Suppressor macrophage (primary cell): ENCODE measurements around the gene KRTAP5-11.
"Not testable (repeated sequence)": the region's sequence is repeated elsewhere in the genome, so short reads cannot be mapped to it uniquely, and the experiment has no call there.

ENCODE experiments used
- DNase-seq, 4 experiments: peaks; one replicate each; pipeline ENCODE4 v3.0.0-alpha.2; 2020 to 2022

The KRTAP5-11 gene

GRCh38 chr11:71555508-71555907 is 27.2 kb downstream of the KRTAP5-11 start:
- no peak for DNase-seq

DNA sequence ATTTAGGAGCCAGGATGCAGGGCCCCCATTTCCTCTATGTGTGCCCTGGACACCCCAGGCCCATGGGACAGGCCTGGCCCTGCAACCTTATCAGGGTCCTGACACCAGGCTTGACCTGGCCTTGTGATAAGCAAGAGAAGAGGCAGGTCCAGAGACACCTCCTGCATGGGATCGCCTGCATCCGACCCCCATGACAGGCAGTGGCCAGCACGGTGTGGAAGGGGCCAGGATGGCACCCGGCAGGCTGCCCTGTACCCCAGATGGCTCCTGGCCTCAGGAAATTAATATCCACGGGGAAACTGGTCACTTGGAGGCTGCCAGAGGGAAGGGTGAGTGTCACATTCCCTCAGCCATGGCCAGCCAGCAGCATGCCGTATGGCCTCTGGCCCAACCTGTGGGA is 27.7 kb downstream of the KRTAP5-11 start:
- no peak for DNase-seq

DNA sequence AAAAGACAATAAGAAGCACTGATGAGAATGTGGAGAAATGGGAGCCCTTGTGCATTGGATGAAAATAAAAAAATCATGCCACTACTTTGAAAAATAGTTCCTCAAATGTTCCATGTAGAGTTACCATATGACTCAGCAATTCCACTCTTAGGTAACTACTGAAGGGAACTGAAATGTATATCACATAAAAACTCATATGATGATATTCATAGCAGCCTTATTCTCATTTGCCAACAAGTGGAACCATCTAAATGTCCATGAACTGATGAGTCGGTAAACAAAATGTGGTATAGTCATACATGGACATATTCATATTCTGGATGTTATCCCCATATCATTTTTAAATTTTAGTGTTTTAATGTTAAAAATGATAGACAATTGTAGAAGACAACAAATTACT is 31.0 kb downstream of the KRTAP5-11 start:
- peak; percentile 14 to 80 (median 50) for DNase-seq

DNA sequence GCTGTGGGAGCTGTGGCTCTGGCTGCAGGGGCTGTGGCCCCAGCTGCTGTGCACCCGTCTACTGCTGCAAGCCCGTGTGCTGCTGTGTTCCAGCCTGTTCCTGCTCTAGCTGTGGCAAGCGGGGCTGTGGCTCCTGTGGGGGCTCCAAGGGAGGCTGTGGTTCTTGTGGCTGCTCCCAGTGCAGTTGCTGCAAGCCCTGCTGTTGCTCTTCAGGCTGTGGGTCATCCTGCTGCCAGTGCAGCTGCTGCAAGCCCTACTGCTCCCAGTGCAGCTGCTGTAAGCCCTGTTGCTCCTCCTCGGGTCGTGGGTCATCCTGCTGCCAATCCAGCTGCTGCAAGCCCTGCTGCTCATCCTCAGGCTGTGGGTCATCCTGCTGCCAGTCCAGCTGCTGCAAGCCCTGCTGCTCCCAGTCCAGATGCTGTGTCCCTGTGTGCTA is 33.9 kb downstream of the KRTAP5-11 start:
- no peak for DNase-seq

GRCh38 chr11:71548120-71548519 is 34.6 kb downstream of the KRTAP5-11 start, which contains the start of gene KRTAP5-9:
TSS of gene KRTAP5-9 (plus strand) at chr11:71548420. CDS start at chr11:71548658, 238 bp downstream.
- no peak for DNase-seq

DNA sequence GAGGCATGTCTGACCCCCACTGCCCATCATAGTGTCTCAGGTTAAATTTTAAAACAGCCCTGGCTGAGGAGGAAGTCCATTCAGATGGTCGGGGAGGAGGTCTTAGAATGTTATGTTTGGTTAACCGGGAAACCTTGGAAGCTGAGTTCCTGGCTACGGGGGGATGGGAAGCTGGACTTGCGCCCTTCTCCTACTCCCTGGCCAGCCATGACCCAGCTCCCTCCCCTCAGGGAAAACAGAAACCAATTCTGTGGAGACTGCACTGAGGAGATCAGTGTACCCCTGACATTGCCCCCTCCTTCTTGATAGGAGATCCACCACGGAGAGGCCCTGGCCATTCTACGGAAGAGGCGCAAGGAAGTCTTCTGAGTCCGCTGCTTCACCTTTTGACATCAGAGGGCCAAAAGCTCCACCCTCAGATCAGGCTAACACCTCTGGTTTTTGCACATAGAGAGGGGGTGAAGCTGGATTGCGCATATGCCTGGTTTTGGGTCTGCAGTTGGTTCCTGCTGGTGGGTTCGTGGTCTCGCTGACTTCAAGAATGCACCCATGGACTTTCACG is 37.2 kb downstream of the KRTAP5-11 start:
- DNase-seq: no peak

DNA sequence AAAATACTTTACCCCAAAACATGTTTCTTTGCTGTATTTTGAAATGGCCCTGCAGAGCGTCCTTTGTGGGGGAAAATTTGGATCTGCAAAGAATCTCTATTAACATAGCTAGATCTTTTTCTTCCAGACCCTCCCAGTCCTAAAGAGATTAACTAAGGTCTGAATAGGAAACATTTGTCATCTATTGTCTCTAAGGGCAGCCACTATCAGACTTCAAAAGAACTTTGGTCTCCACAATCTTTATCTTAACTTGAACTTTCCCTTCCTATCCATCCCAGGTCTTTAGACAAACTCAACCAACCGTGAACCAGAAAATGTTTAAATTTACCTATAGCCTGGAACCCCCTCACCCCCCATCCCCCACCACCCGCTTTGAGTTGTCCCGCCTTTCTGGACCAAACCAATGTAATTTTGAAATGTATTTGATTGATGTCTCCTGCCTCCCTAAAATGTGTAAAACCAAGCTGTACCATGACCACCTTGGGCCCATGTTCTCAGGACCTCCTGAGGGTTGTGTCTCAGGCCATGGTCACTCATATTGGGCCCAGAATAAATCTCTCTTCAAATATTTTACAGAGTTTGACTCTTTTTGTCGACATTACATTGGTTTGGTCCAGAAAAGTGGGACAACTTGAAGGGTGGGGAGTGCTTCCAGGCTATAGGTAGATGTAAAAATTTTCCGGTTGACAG is 38.0 kb downstream of the KRTAP5-11 start:
- no peak for DNase-seq

- DNase-seq: peak; percentile 55 to 89 (median 78)
These were observed 38.8 kb downstream of the KRTAP5-11 start for GRCh38 chr11:71543866-71544265.

DNA sequence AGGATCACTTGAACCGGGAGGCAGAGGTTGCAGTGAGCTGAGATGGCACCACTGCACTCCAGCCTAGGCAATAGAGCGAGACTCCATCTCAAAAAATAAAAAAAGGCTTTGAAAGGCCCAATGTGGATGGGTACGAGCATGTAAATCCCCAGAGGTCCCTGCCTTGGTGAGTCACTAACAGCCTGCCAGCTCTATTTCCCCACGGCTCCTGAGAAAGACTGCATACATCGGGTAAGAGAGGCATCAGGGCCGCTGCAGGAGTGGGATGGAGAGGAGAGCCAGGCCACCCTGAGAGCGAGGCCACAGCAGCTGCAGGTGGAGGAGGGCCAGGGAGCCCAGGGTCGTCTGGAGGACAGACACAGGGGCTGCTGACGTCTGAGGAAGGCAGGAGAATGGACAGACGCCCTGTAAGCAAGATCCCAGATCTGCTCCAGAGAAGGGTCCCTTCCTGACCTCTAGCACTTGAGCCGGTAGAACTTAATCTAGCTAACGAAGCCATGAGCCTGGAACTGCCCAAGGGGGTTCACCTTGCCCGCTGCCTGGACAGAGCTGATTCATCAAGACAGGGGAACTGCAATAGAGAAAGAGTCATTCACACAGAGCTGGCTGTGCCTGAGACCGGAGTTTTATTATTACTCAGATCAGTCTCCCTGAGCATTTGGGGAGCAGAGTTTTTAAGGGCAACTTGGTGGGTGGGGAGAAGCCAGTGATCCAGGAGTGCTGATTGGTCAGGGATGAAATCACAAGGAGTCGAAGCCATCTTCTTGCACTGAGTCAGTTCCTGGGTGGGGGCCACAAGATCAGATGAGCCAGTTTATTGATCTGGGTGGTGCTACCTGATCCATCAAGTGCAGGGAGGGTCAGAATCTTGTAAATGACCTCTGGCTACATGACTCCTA is 39.5 kb downstream of the KRTAP5-11 start:
- DNase-seq: peak; percentile 8 to 49 (median 44)

DNA sequence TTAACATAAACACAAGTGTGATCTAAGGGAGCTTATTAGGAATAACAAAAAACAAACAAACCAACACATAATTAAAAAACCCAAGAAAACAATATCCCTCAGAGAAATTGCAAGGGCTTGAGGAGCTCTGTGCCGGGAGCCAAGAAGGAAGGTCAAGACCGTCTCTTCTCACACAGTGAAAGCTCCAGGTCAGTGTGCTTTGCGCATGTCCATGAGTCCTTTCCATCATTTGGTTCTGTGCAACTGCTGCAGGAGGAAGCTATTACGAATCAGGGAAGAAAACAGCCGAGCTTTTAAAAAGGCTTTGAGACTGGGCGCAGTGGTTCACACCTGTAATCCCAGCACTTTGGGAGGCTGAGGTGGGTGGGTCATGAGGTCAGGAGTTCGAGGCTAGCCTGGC is 40.3 kb downstream of the KRTAP5-11 start:
- DNase-seq: no peak

- DNase-seq: not testable (repeated sequence)
These were observed 42.0 kb downstream of the KRTAP5-11 start for GRCh38 chr11:71540521-71541304.

GRCh38 chr11:71539971-71540370 is 42.7 kb downstream of the KRTAP5-11 start:
- DNase-seq: not testable (repeated sequence)

- no peak for DNase-seq
These were observed 43.7 kb downstream of the KRTAP5-11 start for GRCh38 chr11:71539017-71539416.

- DNase-seq: no peak
These were observed 44.0 kb downstream of the KRTAP5-11 start for GRCh38 chr11:71538666-71538990.

- DNase-seq: not testable (repeated sequence)
These were observed 44.6 kb downstream of the KRTAP5-11 start, which contains the start of gene KRTAP5-8 for GRCh38 chr11:71537977-71538665. TSS of gene KRTAP5-8 (plus strand) at chr11:71538025. CDS start at chr11:71538056, 31 bp downstream.

DNA sequence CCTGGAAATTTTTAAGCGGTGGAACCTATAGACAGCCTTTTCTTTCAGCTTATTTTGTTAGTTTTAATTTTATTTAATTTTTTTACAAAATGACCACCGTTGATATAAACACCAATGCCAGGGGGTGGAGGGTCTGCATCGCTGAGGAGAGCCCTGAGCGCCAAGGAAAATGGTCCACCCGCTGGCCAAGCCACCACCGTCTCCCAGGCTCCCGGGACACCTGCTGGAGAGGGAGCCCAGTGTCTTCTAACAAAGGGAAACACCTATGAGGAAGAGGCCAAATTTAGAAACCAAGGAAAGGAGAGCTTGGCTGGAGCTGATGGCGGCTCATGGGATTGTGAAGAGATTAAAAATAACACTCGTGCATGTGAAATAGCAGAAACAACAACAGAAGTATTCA is 45.1 kb downstream of the KRTAP5-11 start:
- no peak for DNase-seq

- no peak for DNase-seq
These were observed 46.9 kb downstream of the KRTAP5-11 start for GRCh38 chr11:71535825-71536224.

DNA sequence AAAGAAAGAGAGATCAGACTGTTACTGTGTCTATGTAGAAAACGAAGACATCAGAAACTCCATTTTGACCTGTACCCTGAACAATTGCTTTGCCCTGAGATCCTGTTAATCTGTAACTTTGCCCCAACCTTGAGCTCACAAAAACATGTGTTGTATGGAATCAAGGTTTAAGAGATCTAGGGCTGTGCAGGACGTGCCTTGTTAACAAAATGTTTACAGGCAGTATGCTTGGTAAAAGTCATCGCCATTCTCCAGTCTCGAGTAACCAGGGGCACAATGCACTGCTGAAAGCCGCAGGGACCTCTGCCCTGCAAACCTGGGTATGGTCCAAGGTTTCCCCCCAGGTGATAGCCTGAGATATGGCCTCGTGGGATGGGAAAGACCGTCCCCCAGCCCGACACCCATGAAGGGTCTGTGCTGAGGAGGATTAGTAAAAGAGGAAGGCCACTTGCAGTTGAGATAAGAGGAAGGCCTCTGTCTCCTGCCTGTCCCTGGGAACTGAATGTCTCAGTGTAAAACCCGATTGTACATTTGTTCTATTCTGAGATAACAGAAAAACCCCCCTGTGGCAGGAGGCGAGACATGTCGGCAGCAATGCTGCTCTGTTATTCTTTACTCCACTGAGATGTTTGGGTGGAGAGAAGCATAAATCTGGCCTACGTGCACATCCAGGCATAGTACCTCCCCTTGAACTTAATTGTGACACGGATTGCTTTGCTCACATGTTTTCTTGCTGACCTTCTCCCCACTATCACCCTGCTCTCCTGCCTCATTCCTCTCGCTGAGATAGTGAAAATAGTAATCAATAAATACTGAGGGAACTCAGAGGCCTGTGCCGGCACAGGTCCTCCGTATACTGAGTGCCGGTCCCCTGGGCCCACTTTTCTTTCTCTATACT is 47.7 kb downstream of the KRTAP5-11 start:
- not testable (repeated sequence) for DNase-seq

GRCh38 chr11:71532036-71532610 is 50.6 kb downstream of the KRTAP5-11 start:
- peak; percentile 46 to 90 (median 71) for DNase-seq
